OCI-LY7 (cell line): ENCODE data around the gene NOD2. TPM values are rescaled to one million over a fixed set of nuclear protein-coding genes. Genes with fewer than 3 reads are reported as not detected.

Source experiments
- BruUV-seq: library from RNA; stranded (reverse); fragments of 400-500 nt; replicated peaks from 2 replicates; lab custom pipeline; 2021; lab: Mats Ljungman, UMichigan
- CTCF ChIA-PET: fragments of 300-600 bp; sonication (Branson Sonifier 250); formaldehyde crosslinking; loops from one replicate; lab custom pipeline; 2022; ENCODE audit warnings: antibody characterized with exemption; ENCODE audit not compliant: unreplicated experiment; lab: Charles Lee
- POLR2A ChIA-PET: fragments of 300-600 bp; sonication (Branson Sonifier 250); formaldehyde crosslinking; loops from one replicate; lab custom pipeline; 2022; ENCODE audit warnings: antibody characterized with exemption; lab: Charles Lee
- DNase-seq: peaks from one replicate; pipeline ENCODE4 v3.0.0-alpha.2; 2015; ENCODE audit warnings: low spot score
- H2AFZ ChIP-seq: fragments of 200-600 bp; sonication (generic), shearing (Covaris generic); 2 replicates; pipeline ENCODE4 v1.6.1; 2014; ENCODE audit warnings: mild to moderate bottlenecking, antibody characterized with exemption, low read length, moderate library complexity
- H3K27ac ChIP-seq: fragments of 200-600 bp; sonication (generic); 2 replicates; pipeline ENCODE4 v1.5.1; 2014; ENCODE audit warnings: mixed run types, low read depth, mild to moderate bottlenecking, moderate library complexity, low read length, inconsistent platforms; ENCODE audit not compliant: poor library complexity, severe bottlenecking
- H3K36me3 ChIP-seq: fragments of 200-600 bp; sonication (generic); 2 replicates; pipeline ENCODE4 v1.6.1; 2014; ENCODE audit warnings: mild to moderate bottlenecking, antibody characterized with exemption, low read length, moderate library complexity, mixed read lengths; ENCODE audit not compliant: insufficient read depth
- H3K4me1 ChIP-seq: fragments of 200-600 bp; sonication (generic); 2 replicates; pipeline ENCODE4 v1.5.1; 2014; ENCODE audit warnings: mild to moderate bottlenecking, low read length; ENCODE audit not compliant: insufficient read depth, poor library complexity, severe bottlenecking
- H3K4me2 ChIP-seq: fragments of 200-600 bp; sonication (generic); 2 replicates; pipeline ENCODE4 v1.6.1; 2014; ENCODE audit warnings: mild to moderate bottlenecking, low read length
- H3K4me3 ChIP-seq: fragments of 200-600 bp; sonication (generic); 2 replicates; pipeline ENCODE4 v1.5.1; 2014; ENCODE audit warnings: mild to moderate bottlenecking, low read depth, low read length; ENCODE audit not compliant: poor library complexity, severe bottlenecking
- H3K79me2 ChIP-seq: fragments of 200-600 bp; sonication (generic); 2 replicates; pipeline ENCODE4 v1.6.1; 2016; ENCODE audit warnings: low read depth, mild to moderate bottlenecking, low read length, moderate library complexity, mixed read lengths; ENCODE audit not compliant: insufficient read depth
- H3K9me2 ChIP-seq: fragments of 200-600 bp; sonication (generic); 2 replicates; pipeline ENCODE4 v1.6.1; 2016; ENCODE audit warnings: mild to moderate bottlenecking, low read length, mixed read lengths; ENCODE audit not compliant: insufficient read depth
- H3K9me3 ChIP-seq: fragments of 200-600 bp; sonication (generic); 2 replicates; pipeline ENCODE4 v1.6.1; 2014; ENCODE audit warnings: mild to moderate bottlenecking, mixed run types, low read length, mixed read lengths
- H4K20me1 ChIP-seq: fragments of 200-600 bp; sonication (generic); 2 replicates; pipeline ENCODE4 v1.6.1; 2014; ENCODE audit warnings: mild to moderate bottlenecking, antibody characterized with exemption, low read length, moderate library complexity, mixed read lengths; ENCODE audit not compliant: insufficient read depth
- EZH2phosphoT487 ChIP-seq: fragments of 200-600 bp; sonication (generic); IDR thresholded peaks from 2 replicates; pipeline ENCODE4 v1.6.1; 2018; ENCODE audit warnings: low read depth, borderline replicate concordance, mild to moderate bottlenecking, mixed run types, antibody characterized with exemption, low read length, moderate library complexity, mixed read lengths
- intact Hi-C: fragments of 100-400 bp; cut with micrococcal nuclease; formaldehyde crosslinking; loops from one replicate; pipeline ENCODE4 v1.10.0; 2022; ENCODE audit not compliant: unreplicated experiment
- total RNA-seq, 2 experiments: library from RNA; depleted of rRNA in 1 of 2; stranded (reverse); fragments of >200 nt in 1 of 2; shearing (Covaris generic) in 1 of 2; gene quantifications; 2 replicates each; pipeline ENCODE4 v1.2.3, GENCODE V29; 2014 to 2022
- TF ChIP-seq, protein P1 (sequence below): fragments of 200-600 bp; sonication (generic); conservative IDR thresholded peaks from 2 replicates; pipeline ENCODE4 v1.5.1; 2014; ENCODE audit warnings: mild to moderate bottlenecking, antibody characterized with exemption, low read length, moderate library complexity, mixed read lengths

The NOD2 gene
- total RNA-seq, 2 experiments from 2014 or later = not detected

DNA sequence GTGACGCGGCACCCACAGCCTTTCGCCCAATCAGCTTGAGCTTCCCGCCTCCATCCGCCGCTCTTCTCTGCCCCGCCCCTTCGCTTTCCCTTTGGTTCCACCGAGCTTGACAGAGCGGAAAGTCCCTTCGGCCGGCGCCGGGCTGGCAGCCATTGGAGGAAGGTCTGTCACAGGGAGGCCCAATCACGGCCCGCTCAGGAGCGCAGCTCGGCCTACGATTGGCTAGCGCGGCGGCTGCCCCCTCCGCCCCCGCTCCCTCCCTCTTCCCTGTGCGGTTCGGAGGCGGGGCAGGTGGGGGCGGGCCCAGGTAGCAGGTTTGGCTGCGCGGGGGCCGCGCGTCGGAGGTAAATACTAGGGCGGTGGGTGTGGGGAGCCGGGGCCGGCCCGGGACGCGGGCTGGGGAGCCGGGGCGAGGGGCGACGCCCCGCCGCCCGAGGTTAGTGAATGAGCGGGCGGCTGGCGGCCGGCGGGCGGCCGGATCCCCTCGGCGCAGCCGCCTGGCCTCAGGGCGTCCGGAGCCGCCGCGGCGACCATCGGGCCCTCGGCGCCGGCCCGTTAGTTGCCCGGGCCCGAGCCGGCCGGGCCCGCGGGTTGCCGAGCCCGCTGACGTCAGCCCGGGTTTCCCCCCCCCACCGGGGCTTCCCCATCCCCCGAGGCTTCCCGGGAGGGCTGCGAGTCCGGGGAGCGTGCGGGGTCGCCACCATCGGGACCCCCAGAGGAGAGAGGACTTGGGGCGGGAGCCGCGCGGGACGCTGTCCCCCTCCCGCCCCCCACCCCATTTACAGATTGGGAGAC lies 48.6 kb downstream of the NOD2 start, which contains the start of gene CYLD:
Gene CYLD (plus strand): TSS at position 306 of the 795 bp plus-strand sequence. CDS start 7,613 bp downstream, outside the sequence.
- no peaks in the 10 kb centered on the region for H3K9me3 ChIP-seq

DNA sequence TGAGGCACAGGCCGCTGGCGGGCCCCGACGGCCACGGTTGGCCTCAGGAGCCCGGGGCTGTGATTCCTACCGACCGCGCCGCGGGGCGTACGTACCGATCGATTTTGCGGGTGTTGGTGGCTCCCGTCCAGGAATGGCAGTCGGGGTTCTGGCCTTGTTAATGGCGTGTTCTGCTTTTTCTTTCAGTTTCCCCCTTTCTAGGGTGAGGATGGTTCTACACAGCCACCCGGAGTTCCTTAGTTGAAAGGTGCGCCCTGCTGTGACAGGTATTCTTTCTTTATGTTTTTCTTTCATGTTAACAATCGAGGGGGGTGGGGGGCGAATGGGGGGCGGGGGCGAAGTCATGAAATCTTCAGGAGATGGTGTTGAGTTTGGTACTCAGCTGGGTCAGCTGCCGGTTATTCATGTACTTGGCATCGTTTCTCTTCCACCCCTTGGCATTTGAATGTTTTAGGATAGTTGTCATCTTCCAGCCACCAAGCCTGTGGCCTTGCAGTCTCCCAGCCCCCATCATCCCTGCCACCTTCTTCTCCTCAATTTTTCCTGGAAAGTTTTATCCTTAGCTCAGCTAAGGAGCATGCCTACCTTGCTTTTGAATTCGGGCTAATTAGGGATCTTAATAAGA lies 49.3 kb downstream of the NOD2 start:
- Histone ChIP-seq H2AFZ (peak overlapping the region; percentile 76; the same call in 1 of the 2 replicates), H3K4me1 (peaks cover 12% of the 10 kb centered on the region), H3K36me3 (no peaks in the 10 kb centered on the region), H3K9me2 (no peaks in the 10 kb centered on the region), H4K20me1 (no peaks in the 10 kb centered on the region), H3K4me3 (peak overlapping the region; percentile 78), H3K27ac (no peak overlapping the region), H3K4me2 (peak overlapping the region; percentile 93), H3K9me3 (no peaks in the 10 kb centered on the region), H3K79me2 (no peaks in the 10 kb centered on the region)
- POLR2A ChIA-PET = interaction anchor here (0.5 kb wide), 1 partner anchor 36 kb away, joined by 3 read pairs; no protein-coding TSS in a partner anchor
- peak; percentile 44 for DNase-seq
- intact Hi-C loops = loop anchor here (5.0 to 10.0 kb wide), 2 partner anchors 198 to 375 kb away; partner anchors contain the start of genes BRD7 and NKD1
- BruUV-seq = no TSS peak
- CTCF ChIA-PET = no interaction called here
- TF ChIP-seq, protein P1, sequence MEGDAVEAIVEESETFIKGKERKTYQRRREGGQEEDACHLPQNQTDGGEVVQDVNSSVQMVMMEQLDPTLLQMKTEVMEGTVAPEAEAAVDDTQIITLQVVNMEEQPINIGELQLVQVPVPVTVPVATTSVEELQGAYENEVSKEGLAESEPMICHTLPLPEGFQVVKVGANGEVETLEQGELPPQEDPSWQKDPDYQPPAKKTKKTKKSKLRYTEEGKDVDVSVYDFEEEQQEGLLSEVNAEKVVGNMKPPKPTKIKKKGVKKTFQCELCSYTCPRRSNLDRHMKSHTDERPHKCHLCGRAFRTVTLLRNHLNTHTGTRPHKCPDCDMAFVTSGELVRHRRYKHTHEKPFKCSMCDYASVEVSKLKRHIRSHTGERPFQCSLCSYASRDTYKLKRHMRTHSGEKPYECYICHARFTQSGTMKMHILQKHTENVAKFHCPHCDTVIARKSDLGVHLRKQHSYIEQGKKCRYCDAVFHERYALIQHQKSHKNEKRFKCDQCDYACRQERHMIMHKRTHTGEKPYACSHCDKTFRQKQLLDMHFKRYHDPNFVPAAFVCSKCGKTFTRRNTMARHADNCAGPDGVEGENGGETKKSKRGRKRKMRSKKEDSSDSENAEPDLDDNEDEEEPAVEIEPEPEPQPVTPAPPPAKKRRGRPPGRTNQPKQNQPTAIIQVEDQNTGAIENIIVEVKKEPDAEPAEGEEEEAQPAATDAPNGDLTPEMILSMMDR = no peak
- TF ChIP-seq EZH2phosphoT487 = no peak

More for the DNA sequence above, 48.6 kb downstream of the NOD2 start, which contains the start of gene CYLD:
- peak within 1 kb of the TSS; percentile 78 for H3K4me3 ChIP-seq
- CTCF ChIA-PET = interaction anchor here (0.7 to 0.9 kb wide), 3 partner anchors 14 to 469 kb away, joined by 3 to 5 read pairs (median 3); no protein-coding TSS in a partner anchor
- no peak within 1 kb of the TSS for H3K27ac ChIP-seq
- no peaks in the 10 kb centered on the region for H4K20me1 ChIP-seq
- BruUV-seq = no TSS peak
- H3K36me3 ChIP-seq = no peaks in the 10 kb centered on the region
- H3K4me1 ChIP-seq = peaks cover 12% of the 10 kb centered on the region
- H3K4me2 ChIP-seq = peak within 1 kb of the TSS; percentile 93
- DNase-seq = peak; percentile 99
- no peaks in the 10 kb centered on the region for H3K79me2 ChIP-seq
- POLR2A ChIA-PET = interaction anchor here (0.7 to 1.1 kb wide), 2 partner anchors 43 to 63 kb away, joined by 3 read pairs; no protein-coding TSS in a partner anchor
- peak within 1 kb of the TSS; percentile 93 for H2AFZ ChIP-seq
- no peak for TF ChIP-seq EZH2phosphoT487
- TF ChIP-seq, protein P1 = no peak
- intact Hi-C loops = loop anchor here (5.0 to 10.0 kb wide), 2 partner anchors 197 to 375 kb away; partner anchors contain the start of genes BRD7 and NKD1
- H3K9me2 ChIP-seq = no peaks in the 10 kb centered on the region
